GM10266 (cell line): ENCODE results near the gene PRIM2.
"Not testable (repeated sequence)": the region's sequence is repeated elsewhere in the genome, so short reads cannot be mapped to it uniquely, and the experiment has no call there.

Experiments used
- DNase-seq: peaks from one replicate; pipeline ENCODE4 v3.0.0; 2012; ENCODE audit errors: extremely low spot score
- CTCF ChIP-seq: IDR thresholded peaks from 2 replicates; pipeline ENCODE4 v1.5.1; 2012; ENCODE audit warnings: mild to moderate bottlenecking, low read depth; ENCODE audit not compliant: control insufficient read depth, insufficient read depth; ENCODE audit errors: missing control alignments

Gene PRIM2

GRCh38 chr6:57618959-57619358 lies 301.5 kb downstream of the PRIM2 start:
- not testable (repeated sequence) for DNase-seq

GRCh38 chr6:57631773-57632172 lies 314.3 kb downstream of the PRIM2 start:
- DNase-seq, result not testable (repeated sequence)

GRCh38 chr6:57658526-57658925 lies 341.1 kb downstream of the PRIM2 start:
- not testable (repeated sequence) for DNase-seq

GRCh38 chr6:57659794-57660193 lies 342.4 kb downstream of the PRIM2 start:
- DNase-seq, result not testable (repeated sequence)

GRCh38 chr6:57660940-57661339 lies 343.5 kb downstream of the PRIM2 start:
- DNase-seq, result not testable (repeated sequence)

- not testable (repeated sequence) for DNase-seq
Measured at GRCh38 chr6:57668108-57668507, 350.7 kb downstream of the PRIM2 start.

- not testable (repeated sequence) for DNase-seq
Measured at GRCh38 chr6:57671237-57671636, 353.8 kb downstream of the PRIM2 start.

GRCh38 chr6:57671937-57672627 lies 354.7 kb downstream of the PRIM2 start:
- TF ChIP-seq CTCF, result peak; percentile 8
- DNase-seq, result not testable (repeated sequence)

GRCh38 chr6:57673281-57673680 lies 355.9 kb downstream of the PRIM2 start:
- not testable (repeated sequence) for DNase-seq

GRCh38 chr6:57675386-57675785 lies 358.0 kb downstream of the PRIM2 start:
- DNase-seq, result not testable (repeated sequence)

More at GRCh38 chr6:57673281-57673680, 355.9 kb downstream of the PRIM2 start:
- peak; percentile 12 for TF ChIP-seq CTCF

GRCh38 chr6:57696382-57696781 lies 379.0 kb downstream of the PRIM2 start:
- DNase-seq, result not testable (repeated sequence)
